GM12875 (cell line): Measurements from ENCODE around the gene AOX1.
"Not testable (repeated sequence)": the region's sequence is repeated elsewhere in the genome, so short reads cannot be mapped to it uniquely, and the experiment has no call there.

Source experiments
- H3K4me3 ChIP-seq: one replicate; pipeline ENCODE4 v1.5.1; 2011; ENCODE audit warnings: low read depth, low read length, control low read depth
- TF ChIP-seq, protein P1 (sequence below): IDR thresholded peaks from 2 replicates; pipeline ENCODE4 v1.5.1; 2011; ENCODE audit warnings: low read depth, mild to moderate bottlenecking, control low read depth, inconsistent platforms, low read length, moderate library complexity, borderline replicate concordance; ENCODE audit not compliant: insufficient read depth

The AOX1 gene

DNA sequence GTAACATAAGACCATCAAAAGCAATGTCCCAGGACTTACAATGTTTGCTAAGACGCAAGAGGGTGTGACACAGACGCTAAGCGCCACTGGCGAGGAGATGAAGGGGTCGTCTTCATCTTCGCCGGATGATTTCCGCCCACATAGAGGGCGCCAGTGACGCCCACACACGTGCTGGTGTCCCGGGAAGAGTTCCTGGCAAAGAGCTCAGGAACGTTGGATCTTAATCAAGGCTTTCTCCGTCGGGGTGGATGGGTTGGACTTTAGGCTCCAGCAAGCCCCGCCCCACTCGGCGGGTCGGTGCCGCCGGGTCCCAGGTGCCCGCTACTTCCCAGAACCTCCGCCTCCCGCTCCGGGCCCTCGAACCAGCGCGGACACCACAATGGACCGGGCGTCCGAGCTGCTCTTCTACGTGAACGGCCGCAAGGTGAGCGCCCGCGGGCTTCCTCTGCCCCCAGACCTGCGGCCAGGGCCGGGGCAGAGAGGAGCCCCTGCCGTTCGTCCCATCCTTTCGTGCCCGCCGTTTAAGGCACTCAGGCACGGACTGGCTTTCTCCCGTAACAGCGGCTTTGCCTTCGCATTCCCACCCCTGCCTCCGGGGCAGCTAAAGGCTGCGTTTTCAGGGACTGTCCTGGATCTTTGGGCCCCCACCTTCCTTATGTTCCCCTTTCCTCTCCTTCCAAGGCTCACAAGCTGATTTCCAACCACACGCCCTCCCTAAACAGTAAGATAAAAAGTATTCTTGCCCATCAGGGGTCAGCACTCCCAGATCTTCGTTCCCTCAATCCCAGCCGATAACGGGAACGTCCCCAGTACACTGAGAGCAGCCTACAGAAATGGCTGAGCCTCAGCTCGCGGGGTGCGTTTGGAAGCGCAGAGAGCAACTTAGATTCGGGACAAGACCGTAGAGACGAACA is at the start of gene AOX1:
AOX1 (plus strand) TSS at position 285 of the 914 bp plus-strand sequence; CDS start at position 380, 95 bp downstream.
- TF ChIP-seq, protein P1, sequence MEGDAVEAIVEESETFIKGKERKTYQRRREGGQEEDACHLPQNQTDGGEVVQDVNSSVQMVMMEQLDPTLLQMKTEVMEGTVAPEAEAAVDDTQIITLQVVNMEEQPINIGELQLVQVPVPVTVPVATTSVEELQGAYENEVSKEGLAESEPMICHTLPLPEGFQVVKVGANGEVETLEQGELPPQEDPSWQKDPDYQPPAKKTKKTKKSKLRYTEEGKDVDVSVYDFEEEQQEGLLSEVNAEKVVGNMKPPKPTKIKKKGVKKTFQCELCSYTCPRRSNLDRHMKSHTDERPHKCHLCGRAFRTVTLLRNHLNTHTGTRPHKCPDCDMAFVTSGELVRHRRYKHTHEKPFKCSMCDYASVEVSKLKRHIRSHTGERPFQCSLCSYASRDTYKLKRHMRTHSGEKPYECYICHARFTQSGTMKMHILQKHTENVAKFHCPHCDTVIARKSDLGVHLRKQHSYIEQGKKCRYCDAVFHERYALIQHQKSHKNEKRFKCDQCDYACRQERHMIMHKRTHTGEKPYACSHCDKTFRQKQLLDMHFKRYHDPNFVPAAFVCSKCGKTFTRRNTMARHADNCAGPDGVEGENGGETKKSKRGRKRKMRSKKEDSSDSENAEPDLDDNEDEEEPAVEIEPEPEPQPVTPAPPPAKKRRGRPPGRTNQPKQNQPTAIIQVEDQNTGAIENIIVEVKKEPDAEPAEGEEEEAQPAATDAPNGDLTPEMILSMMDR: no peak

DNA sequence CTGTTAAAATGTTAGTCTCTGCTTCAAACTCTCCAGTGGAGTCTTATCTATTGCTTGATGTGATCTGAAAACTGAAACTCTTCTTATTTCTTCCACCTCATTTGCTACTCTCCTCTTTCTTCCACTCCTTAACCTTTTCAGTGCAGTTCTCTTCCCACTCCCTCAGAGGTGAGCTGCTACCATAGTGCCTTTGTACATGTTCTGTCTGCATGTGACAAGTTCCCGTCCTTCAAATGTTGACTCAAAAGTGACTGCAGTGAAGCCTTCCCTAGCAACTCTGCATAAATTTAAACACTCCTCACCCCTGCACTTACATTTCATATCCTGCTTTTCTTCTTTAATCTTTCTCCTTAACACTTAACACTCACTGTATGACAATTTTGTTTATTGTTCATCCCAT is 47.7 kb upstream of the AOX1 start:
- TF ChIP-seq, protein P1: no peak
- H3K4me3 ChIP-seq: no peak overlapping the region

More for the DNA sequence above, at the start of gene AOX1:
- peak within 1 kb of the TSS; percentile 18 for H3K4me3 ChIP-seq

DNA sequence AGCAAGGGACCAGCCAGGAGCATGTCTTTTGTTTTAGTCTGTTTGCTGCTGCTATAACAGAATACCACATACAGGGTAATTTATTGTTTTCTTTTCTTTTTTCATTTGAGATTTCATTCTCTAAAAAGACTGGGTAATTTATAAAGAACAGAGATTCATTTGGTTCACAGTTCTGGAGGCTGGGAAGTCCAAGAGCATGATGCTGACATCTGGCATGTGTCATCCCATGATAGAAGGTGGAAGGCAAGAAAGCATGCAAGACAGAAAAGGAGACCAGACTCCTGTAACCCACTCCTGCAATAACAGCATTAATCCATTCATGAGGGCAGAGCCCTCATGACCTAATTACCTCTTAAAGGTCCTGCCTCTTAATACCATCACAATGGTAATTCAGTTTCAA is 45.0 kb upstream of the AOX1 start:
- H3K4me3 ChIP-seq: no peak overlapping the region
- TF ChIP-seq, protein P1: no peak

DNA sequence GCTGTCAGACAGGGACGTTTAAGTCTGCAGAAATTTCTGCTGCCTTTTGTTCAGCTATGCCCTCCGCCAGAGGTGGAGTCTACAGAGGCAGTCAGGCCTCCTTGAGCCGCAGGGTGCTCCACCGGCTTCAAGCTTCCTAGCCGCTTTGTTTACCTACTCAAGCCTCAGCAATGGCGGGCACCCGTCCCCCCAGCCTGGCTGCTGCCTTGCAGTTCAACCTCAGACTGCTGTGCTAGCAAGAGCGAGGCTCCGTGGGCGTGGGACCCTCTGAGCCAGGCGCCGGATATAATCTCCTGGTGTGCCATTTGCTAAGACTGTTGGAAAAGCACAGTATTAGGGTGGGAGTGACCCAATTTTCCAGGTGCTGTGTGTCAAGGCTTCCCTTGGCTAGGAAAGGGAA is 19.2 kb upstream of the AOX1 start:
- not testable (repeated sequence) for H3K4me3 ChIP-seq

DNA sequence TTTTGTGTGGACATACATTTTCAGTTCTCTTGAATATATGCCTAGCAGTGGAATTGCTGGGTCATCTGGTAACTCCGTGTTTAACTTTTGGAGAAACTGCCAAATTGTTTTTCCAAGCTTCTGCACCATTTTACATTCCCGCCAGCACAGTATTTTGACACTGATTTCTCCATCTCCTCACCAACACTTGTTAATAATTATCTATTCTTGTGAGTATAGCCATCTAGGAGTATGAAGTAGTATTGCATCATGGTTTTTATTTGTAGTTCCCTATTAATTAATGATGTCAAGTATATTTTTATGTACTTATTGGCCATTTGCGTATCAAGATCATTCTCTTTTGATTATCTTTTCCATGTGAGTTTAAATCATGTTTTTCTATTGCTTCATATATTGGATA is 17.9 kb upstream of the AOX1 start:
- TF ChIP-seq, protein P1: no peak
- no peak overlapping the region for H3K4me3 ChIP-seq

DNA sequence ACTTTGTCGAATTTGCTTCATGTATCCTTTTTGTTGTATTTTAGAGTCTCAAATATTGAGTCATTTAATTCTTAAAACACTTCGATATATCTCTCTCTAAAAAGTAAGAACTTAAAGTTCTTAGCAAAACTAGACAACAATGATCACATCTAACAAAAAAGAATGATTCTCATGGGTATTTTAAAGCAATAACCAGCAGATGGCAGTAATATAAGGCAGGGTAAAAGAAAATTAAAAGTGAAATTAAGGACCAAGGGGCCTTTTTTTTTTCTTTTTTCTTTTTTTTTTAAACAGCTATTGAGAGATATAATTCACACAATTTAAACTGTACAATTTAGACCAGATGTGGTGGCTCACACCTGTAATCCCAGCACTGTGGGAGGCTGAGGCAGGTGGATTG is 9.9 kb upstream of the AOX1 start:
- no peak overlapping the region for H3K4me3 ChIP-seq
- TF ChIP-seq, protein P1: no peak

DNA sequence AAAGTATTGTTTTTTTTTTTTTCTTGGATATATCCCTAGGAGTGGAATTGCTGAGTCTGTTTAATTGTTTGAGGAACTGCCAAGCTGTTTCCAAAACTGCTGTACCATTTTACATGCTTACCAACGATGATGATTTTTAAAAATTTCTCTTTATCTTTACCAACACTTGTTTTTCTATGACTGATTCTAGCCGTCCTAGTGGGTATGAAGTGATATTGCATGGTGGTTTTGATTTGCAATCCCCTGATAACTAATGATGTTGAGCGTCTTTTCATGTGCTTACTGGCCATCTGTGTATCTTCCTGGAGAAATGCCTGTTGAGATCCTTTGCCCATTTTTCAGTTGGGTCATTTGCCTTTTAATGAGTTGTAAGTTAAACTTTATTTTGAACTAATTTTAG is 8.8 kb upstream of the AOX1 start:
- TF ChIP-seq, protein P1: 0 out of 2 replicates have a peak, but pooled peaks have one; percentile 3
- no peak overlapping the region for H3K4me3 ChIP-seq
